ENCODE results near the gene RFTN1.

Gene RFTN1

GRCh38 chr3:16366581-16366980 lies 146.9 kb downstream of the RFTN1 start:
- no peak overlapping the region for H3K4me3 ChIP-seq (ENCODE audit: low read depth, low read length)
- TF ChIP-seq CTCF (IDR thresholded peaks at IDR 0.05; ENCODE audit: low read depth, low read length): no peak

- no peak for TF ChIP-seq CTCF (IDR thresholded peaks at IDR 0.05; ENCODE audit: low read depth, low read length)
- no peak overlapping the region for H3K4me3 ChIP-seq (ENCODE audit: low read depth, low read length)
These were observed 147.9 kb downstream of the RFTN1 start for GRCh38 chr3:16365491-16366128.

- TF ChIP-seq CTCF (IDR thresholded peaks at IDR 0.05; ENCODE audit: low read depth, low read length): no peak
These were observed 148.5 kb downstream of the RFTN1 start for GRCh38 chr3:16364963-16365362.

GRCh38 chr3:16364323-16364722 lies 149.2 kb downstream of the RFTN1 start:
- H3K4me3 ChIP-seq (ENCODE audit: low read depth, low read length): no peak overlapping the region
- no peak for TF ChIP-seq CTCF (IDR thresholded peaks at IDR 0.05; ENCODE audit: low read depth, low read length)

More at GRCh38 chr3:16364963-16365362, 148.5 kb downstream of the RFTN1 start:
- no peak overlapping the region for H3K4me3 ChIP-seq (ENCODE audit: low read depth, low read length)

GRCh38 chr3:16363636-16364035 lies 149.9 kb downstream of the RFTN1 start:
- no peak for TF ChIP-seq CTCF (IDR thresholded peaks at IDR 0.05; ENCODE audit: low read depth, low read length)
- H3K4me3 ChIP-seq (ENCODE audit: low read depth, low read length): no peak overlapping the region

- TF ChIP-seq CTCF (IDR thresholded peaks at IDR 0.05; ENCODE audit: low read depth, low read length): no peak
These were observed 150.7 kb downstream of the RFTN1 start for GRCh38 chr3:16362770-16363169.

GRCh38 chr3:16361087-16361486 lies 152.4 kb downstream of the RFTN1 start:
- no peak for TF ChIP-seq CTCF (IDR thresholded peaks at IDR 0.05; ENCODE audit: low read depth, low read length)
- no peak overlapping the region for H3K4me3 ChIP-seq (ENCODE audit: low read depth, low read length)

More at GRCh38 chr3:16362770-16363169, 150.7 kb downstream of the RFTN1 start:
- H3K4me3 ChIP-seq (ENCODE audit: low read depth, low read length): no peak overlapping the region

Data from WI38 (cell line).